ENCODE results near the gene PHF13. TPM values are rescaled to one million over a fixed set of nuclear protein-coding genes. Genes with fewer than 3 reads are reported as not detected.

PHF13 gene
- total RNA-seq (2014; rRNA removed; shearing (Covaris generic)), result 24.5 and 25.0 TPM in 2 replicates

DNA sequence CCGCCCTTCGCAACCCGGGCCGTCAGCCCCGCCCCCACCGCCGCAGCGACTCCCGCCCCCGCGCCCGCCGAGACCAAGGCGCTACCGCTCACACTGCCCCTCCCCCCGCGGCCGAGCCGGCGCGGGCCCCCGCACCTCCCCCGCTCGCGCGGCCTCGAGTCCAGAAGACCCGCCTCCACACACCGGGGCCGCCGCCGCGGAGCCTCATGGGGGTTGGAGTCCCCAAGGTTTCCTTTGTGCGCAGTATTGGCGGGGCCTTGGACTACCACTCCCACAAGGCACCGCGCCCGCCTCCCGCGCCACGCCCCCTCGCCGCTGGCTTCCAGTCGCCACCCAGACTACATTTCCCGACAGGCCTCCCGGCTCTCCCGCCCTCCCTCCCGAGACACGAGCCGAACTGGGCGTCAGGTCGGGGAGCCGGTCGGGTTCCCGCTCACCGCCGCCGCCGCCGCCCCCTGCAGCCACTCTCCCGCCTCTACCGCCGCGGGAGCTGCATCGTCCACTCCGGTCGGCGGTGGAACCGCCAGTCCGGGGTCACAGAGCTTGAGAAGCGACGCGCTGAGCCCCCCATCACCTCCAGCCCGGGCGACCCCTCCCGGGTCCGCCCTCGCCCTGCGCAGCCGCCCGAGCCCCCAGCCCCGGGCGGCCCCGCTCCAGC, at the start of gene PHF13:
PHF13 (plus strand) TSS at position 371 of the 658 bp plus-strand sequence. CDS start 336 bp downstream, outside the sequence.
- Histone ChIP-seq H3K27ac (peak within 1 kb of the TSS; percentile 68), H3K36me3 (peaks cover 21% of the 10 kb centered on the region), H3K9me3 (replicated peaks) (no peaks in the 10 kb centered on the region), H3K4me1 (peaks cover 11% of the 10 kb centered on the region), H3K4me3 (peak within 1 kb of the TSS; percentile 99), H3K27me3 (no peaks in the 10 kb centered on the region)
- peak; percentile 100 for DNase-seq

- no peaks in the 10 kb centered on the region for H3K27me3 ChIP-seq
- no peaks in the 10 kb centered on the region for H3K9me3 ChIP-seq (replicated peaks)
Observed at GRCh38 chr1:6569033-6569432, 44.5 kb upstream of the PHF13 start.

GRCh38 chr1:6570100-6570499, 43.4 kb upstream of the PHF13 start:
- Histone ChIP-seq H3K9me3 (replicated peaks) (no peaks in the 10 kb centered on the region), H3K27me3 (no peaks in the 10 kb centered on the region), H3K36me3 (no peaks in the 10 kb centered on the region), H3K4me1 (peaks cover 9% of the 10 kb centered on the region), H3K27ac (no peak overlapping the region), H3K4me3 (no peak overlapping the region)
- DNase-seq, result no peak

More at GRCh38 chr1:6569033-6569432, 44.5 kb upstream of the PHF13 start:
- no peak overlapping the region for H3K27ac ChIP-seq
- H3K4me3 ChIP-seq, result no peak overlapping the region
- no peak for DNase-seq
- peaks cover 3% of the 10 kb centered on the region for H3K4me1 ChIP-seq
- no peaks in the 10 kb centered on the region for H3K36me3 ChIP-seq

DNA sequence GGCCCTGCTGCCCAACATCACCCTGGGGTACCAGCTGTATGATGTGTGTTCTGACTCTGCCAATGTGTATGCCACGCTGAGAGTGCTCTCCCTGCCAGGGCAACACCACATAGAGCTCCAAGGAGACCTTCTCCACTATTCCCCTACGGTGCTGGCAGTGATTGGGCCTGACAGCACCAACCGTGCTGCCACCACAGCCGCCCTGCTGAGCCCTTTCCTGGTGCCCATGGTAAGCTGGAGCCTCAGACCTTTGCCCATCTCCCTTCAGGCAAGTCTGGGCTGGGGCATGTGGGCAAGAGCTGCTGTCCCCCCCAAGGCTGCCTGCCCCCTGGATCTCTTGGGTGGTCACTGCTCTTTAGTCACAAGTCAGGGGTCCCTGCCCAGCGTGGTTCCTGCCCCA, 42.5 kb upstream of the PHF13 start:
- Histone ChIP-seq H3K4me1 (peaks cover 9% of the 10 kb centered on the region), H3K36me3 (no peaks in the 10 kb centered on the region), H3K27me3 (no peaks in the 10 kb centered on the region), H3K27ac (no peak overlapping the region), H3K9me3 (replicated peaks) (no peaks in the 10 kb centered on the region), H3K4me3 (no peak overlapping the region)
- DNase-seq, result no peak

GRCh38 chr1:6572653-6573383, 40.7 kb upstream of the PHF13 start:
- Histone ChIP-seq H3K27me3 (no peaks in the 10 kb centered on the region), H3K36me3 (no peaks in the 10 kb centered on the region), H3K27ac (no peak overlapping the region), H3K4me3 (no peak overlapping the region), H3K4me1 (peaks cover 9% of the 10 kb centered on the region), H3K9me3 (replicated peaks) (no peaks in the 10 kb centered on the region)
- DNase-seq, result no peak

DNA sequence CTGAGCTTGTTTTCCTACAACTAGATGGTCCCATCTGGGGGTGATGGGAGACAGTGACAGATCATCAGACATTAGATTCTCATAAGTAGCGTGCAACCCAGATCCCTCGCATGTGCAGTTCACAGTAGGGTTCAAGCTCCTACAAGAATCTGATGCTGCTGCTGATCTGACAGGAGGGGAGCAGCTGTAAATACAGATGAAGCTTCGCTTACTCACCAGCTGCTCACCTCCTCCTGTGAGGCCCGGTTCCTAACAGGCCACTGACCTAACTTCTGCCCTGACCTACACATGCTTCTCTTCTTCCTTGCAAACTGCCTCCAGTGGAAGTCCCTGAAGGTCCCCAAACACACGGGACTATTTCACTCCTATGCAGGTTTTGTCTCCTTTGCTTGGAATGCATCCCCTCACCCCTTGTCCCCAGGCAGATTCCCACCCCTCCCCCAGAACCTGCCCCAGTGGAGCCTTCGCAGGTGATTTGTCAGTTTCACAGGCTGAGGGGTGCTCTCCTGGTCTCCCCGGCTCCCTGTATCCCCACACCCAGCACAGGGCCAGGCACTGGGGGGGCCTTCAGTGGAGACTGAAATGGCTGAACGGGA, 39.4 kb upstream of the PHF13 start:
- peak; percentile 81 to 82 for DNase-seq
- Histone ChIP-seq H3K36me3 (no peaks in the 10 kb centered on the region), H3K4me3 (no peak overlapping the region), H3K27ac (no peak overlapping the region), H3K4me1 (peaks cover 11% of the 10 kb centered on the region), H3K27me3 (no peaks in the 10 kb centered on the region), H3K9me3 (replicated peaks) (no peaks in the 10 kb centered on the region)

- no peak overlapping the region for H3K27ac ChIP-seq
- no peaks in the 10 kb centered on the region for H3K27me3 ChIP-seq
- H3K9me3 ChIP-seq (replicated peaks), result no peaks in the 10 kb centered on the region
- DNase-seq, result no peak
- H3K36me3 ChIP-seq, result no peaks in the 10 kb centered on the region
- H3K4me3 ChIP-seq, result no peak overlapping the region
- peaks cover 14% of the 10 kb centered on the region for H3K4me1 ChIP-seq
Observed at GRCh38 chr1:6574818-6575217, 38.7 kb upstream of the PHF13 start.

GRCh38 chr1:6577831-6578525, 35.6 kb upstream of the PHF13 start:
- Histone ChIP-seq H3K4me1 (peaks cover 22% of the 10 kb centered on the region), H3K27ac (no peak overlapping the region), H3K36me3 (no peaks in the 10 kb centered on the region), H3K9me3 (replicated peaks) (no peaks in the 10 kb centered on the region), H3K4me3 (no peak overlapping the region), H3K27me3 (no peaks in the 10 kb centered on the region)
- DNase-seq, result no peak

GRCh38 chr1:6578624-6579373, 34.7 kb upstream of the PHF13 start:
- Histone ChIP-seq H3K27ac (no peak overlapping the region), H3K36me3 (no peaks in the 10 kb centered on the region), H3K4me1 (peaks cover 21% of the 10 kb centered on the region), H3K27me3 (no peaks in the 10 kb centered on the region), H3K4me3 (peak overlapping the region; percentile 70), H3K9me3 (replicated peaks) (no peaks in the 10 kb centered on the region)
- no peak for DNase-seq

GRCh38 chr1:6579374-6580118, 34.0 kb upstream of the PHF13 start, which contains the start of gene ZBTB48:
TSS of gene ZBTB48 (plus strand) at chr1:6579994. CDS start at chr1:6580610, 616 bp downstream.
- Histone ChIP-seq H3K27me3 (no peaks in the 10 kb centered on the region), H3K36me3 (no peaks in the 10 kb centered on the region), H3K4me3 (peak within 1 kb of the TSS; percentile 70), H3K4me1 (peaks cover 14% of the 10 kb centered on the region), H3K27ac (no peak within 1 kb of the TSS; the same call in 1 of the 2 replicates), H3K9me3 (replicated peaks) (no peaks in the 10 kb centered on the region)
- DNase-seq, result peak; percentile 99

DNA sequence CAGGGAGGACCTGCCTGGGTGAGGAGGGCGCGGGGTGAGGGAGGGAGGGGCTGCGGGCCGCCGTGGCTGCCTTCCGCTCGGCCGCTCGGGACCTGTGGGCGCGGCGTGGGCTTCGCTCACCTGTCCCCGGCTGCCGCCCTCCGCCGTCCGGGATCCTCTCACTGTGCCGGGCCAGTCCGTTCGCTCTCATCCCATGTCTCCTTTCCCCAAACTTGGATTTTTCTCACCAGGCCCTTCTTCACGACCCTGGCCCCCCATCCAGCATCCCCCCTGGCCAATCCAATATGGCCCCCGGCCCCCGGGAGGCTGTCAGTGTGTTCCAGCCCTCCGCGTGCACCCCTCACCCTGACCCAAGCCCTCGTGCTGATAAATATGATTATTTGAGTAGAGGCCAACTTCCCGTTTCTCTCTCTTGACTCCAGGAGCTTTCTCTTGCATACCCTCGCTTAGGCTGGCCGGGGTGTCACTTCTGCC, 33.4 kb upstream of the PHF13 start:
- no peaks in the 10 kb centered on the region for H3K27me3 ChIP-seq
- H3K36me3 ChIP-seq, result no peaks in the 10 kb centered on the region
- no peaks in the 10 kb centered on the region for H3K9me3 ChIP-seq (replicated peaks)
- peaks cover 13% of the 10 kb centered on the region; the same call in 1 of the 2 replicates for H3K4me1 ChIP-seq
- no peak overlapping the region; the same call in 1 of the 2 replicates for H3K27ac ChIP-seq
- DNase-seq, result no peak
- H3K4me3 ChIP-seq, result peak overlapping the region; percentile 70

DNA sequence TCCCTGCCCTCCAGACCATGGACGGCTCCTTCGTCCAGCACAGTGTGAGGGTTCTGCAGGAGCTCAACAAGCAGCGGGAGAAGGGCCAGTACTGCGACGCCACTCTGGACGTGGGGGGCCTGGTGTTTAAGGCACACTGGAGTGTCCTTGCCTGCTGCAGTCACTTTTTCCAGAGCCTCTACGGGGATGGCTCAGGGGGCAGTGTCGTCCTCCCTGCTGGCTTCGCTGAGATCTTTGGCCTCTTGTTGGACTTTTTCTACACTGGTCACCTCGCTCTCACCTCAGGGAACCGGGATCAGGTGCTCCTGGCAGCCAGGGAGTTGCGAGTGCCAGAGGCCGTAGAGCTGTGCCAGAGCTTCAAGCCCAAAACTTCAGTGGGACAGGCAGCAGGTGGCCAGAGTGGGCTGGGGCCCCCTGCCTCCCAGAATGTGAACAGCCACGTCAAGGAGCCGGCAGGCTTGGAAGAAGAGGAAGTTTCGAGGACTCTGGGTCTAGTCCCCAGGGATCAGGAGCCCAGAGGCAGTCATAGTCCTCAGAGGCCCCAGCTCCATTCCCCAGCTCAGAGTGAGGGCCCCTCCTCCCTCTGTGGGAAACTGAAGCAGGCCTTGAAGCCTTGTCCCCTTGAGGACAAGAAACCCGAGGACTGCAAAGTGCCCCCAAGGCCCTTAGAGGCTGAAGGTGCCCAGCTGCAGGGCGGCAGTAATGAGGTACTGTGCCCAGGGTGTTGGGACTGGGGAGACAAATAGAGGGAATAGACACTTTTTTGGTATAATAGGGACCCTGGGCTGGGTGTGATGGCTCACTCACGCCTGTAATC, 32.7 kb upstream of the PHF13 start:
- H3K27ac ChIP-seq, result no peak overlapping the region

More for the DNA sequence above, 32.7 kb upstream of the PHF13 start:
- H3K27me3 ChIP-seq, result no peaks in the 10 kb centered on the region
- DNase-seq, result peak; percentile 42 to 47
- H3K36me3 ChIP-seq, result no peaks in the 10 kb centered on the region
- peak overlapping the region; percentile 70 for H3K4me3 ChIP-seq
- H3K4me1 ChIP-seq, result peaks cover 13% of the 10 kb centered on the region; the same call in 1 of the 2 replicates
- no peaks in the 10 kb centered on the region for H3K9me3 ChIP-seq (replicated peaks)
